Sigmoid colon (tissue), 7 donors: Measurements from ENCODE around the gene HPS3. TPM values are rescaled to one million over a fixed set of nuclear protein-coding genes. Genes with fewer than 3 reads are reported as not detected.
"Not testable (repeated sequence)": the region's sequence is repeated elsewhere in the genome, so short reads cannot be mapped to it uniquely, and the experiment has no call there.

Experiments
- DNase-seq: peaks from one replicate; pipeline ENCODE4 v3.0.0-alpha.2; 2019
- H3K27ac ChIP-seq, 4 donors: fragments of 200-600 bp; sonication (generic); one replicate each; pipeline ENCODE4 v1.5.1; 2016 to 2019; ENCODE audit warnings: mild to moderate bottlenecking in 1 of 4
- H3K27me3 ChIP-seq, 3 donors: fragments of 200-600 bp; sonication (generic); one replicate each; pipeline ENCODE4 v1.5.1; 2019; ENCODE audit warnings: mild to moderate bottlenecking in 1 of 3
- H3K36me3 ChIP-seq, 4 donors: fragments of 200-600 bp; sonication (generic); one replicate each; pipeline ENCODE4 v1.5.1; 2016 to 2019
- H3K4me1 ChIP-seq, 4 donors: fragments of 200-600 bp; sonication (generic); one replicate each; pipeline ENCODE4 v1.5.1; 2017 to 2019
- H3K4me3 ChIP-seq, 4 donors: fragments of 200-600 bp; sonication (generic); one replicate each; pipeline ENCODE4 v1.5.1; 2017 to 2019; ENCODE audit warnings: mild to moderate bottlenecking in 2 of 4, moderate library complexity in 1 of 4
- H3K9me3 ChIP-seq, 4 donors: fragments of 200-600 bp in 3 of 4; sonication (generic) in 3 of 4; one replicate each; pipeline versions ENCODE4 v1.5.1 to v1.6.1; 2013 to 2019
- CTCF ChIP-seq, 4 experiments: fragments of 450-650 bp in 3 of 4; fragments of 200-600 bp in 1 of 4; IDR thresholded peaks; one replicate each; pipeline ENCODE4 v1.5.1; 2016 to 2019; ENCODE audit warnings: antibody characterized with exemption in 4 of 4, mild to moderate bottlenecking in 3 of 4, moderate library complexity in 2 of 4
- EP300 ChIP-seq, 4 donors: sonication (generic); formaldehyde crosslinking; IDR thresholded peaks; one replicate each; pipeline ENCODE4 v1.6.1; 2017; ENCODE audit warnings: antibody characterized with exemption in 4 of 4
- POLR2A ChIP-seq, 2 donors: fragments of 450-650 bp; IDR thresholded peaks; one replicate each; pipeline ENCODE4 v1.6.1; 2016; ENCODE audit warnings: antibody characterized with exemption in 2 of 2, mild to moderate bottlenecking in 2 of 2, moderate library complexity in 2 of 2
- POLR2AphosphoS5 ChIP-seq, 4 donors: sonication (generic); formaldehyde crosslinking; IDR thresholded peaks; one replicate each; pipeline ENCODE4 v1.6.1; 2017; ENCODE audit warnings: antibody characterized with exemption in 4 of 4
- WGBS, 2 donors: extraction: QIAGEN DNeasy Blood & Tissue Kit; methylation state at CpG; one replicate each; pipeline ENCODE4 v1.1.7; 2013; 5-methylcytosine and 5-hydroxymethylcytosine counted together
- intact Hi-C: fragments of 100-400 bp; cut with DNase I; formaldehyde crosslinking; loops from one replicate; pipeline ENCODE4 v1.15.1; 2023
- polyA plus RNA-seq, 3 donors: library from polyadenylated mRNA; stranded (reverse); fragments of 200-250 nt; gene quantifications; one replicate each; pipeline ENCODE4 v1.2.3, GENCODE V29; 2013
- total RNA-seq, 4 donors: library from RNA; depleted of rRNA; stranded (reverse); fragments of >200 nt; gene quantifications; one replicate each; pipeline ENCODE4 v1.1.0, GENCODE V29; 2016
- donor health status: healthy with polysubstance abuse.
- donor health status: Bipolar disorder and iron deficiency.
- donor health status: healthy.

Gene HPS3
- total and polyA plus RNA-seq, 7 donors = 7.8 to 25.3 (median 14.8) TPM

- H3K9me3 ChIP-seq = no peaks in the 10 kb centered on the region
Measured at GRCh38 chr3:149089395-149089794, 40.0 kb upstream of the HPS3 start.

GRCh38 chr3:149090461-149090860, 39.0 kb upstream of the HPS3 start:
- intact Hi-C loops = no loop called here
- Histone ChIP-seq H3K4me3 (no peak overlapping the region), H3K27me3 (no peaks in the 10 kb centered on the region), H3K9me3 (no peaks in the 10 kb centered on the region), H3K27ac (no peak overlapping the region), H3K4me1 (peaks cover 0 to 4% (median under 1%) of the 10 kb centered on the region in 4 donors), H3K36me3 (no peaks in the 10 kb centered on the region)
- TF ChIP-seq CTCF (IDR thresholded peaks at IDR 0.05) (no peak), EP300 (IDR thresholded peaks at IDR 0.05) (no peak), POLR2AphosphoS5 (IDR thresholded peaks at IDR 0.05) (no peak)
- 88 to 96% methylated on average over 1 of the region's 1 CpG for WGBS, 2 donors
- DNase-seq = no peak

More at GRCh38 chr3:149089395-149089794, 40.0 kb upstream of the HPS3 start:
- Histone ChIP-seq H3K36me3 (no peaks in the 10 kb centered on the region), H3K4me3 (no peak overlapping the region), H3K4me1 (peaks cover 0 to 15% (median 10%) of the 10 kb centered on the region in 4 donors), H3K27me3 (no peaks in the 10 kb centered on the region), H3K27ac (no peak overlapping the region)
- DNase-seq = no peak
- TF ChIP-seq CTCF (IDR thresholded peaks at IDR 0.05) = no peak
- no peak for TF ChIP-seq POLR2A (IDR thresholded peaks at IDR 0.05)
- no peak for TF ChIP-seq POLR2AphosphoS5 (IDR thresholded peaks at IDR 0.05)
- TF ChIP-seq EP300 (IDR thresholded peaks at IDR 0.05) = no peak
- intact Hi-C loops = loop anchor here (10.0 kb wide), 1 partner anchor 95 kb away; the partner anchor contains the start of gene GYG1
- WGBS, 2 donors = 71 to 80% methylated on average over 3 of the region's 3 CpGs

GRCh38 chr3:149090907-149091306, 38.5 kb upstream of the HPS3 start:
- H3K27ac ChIP-seq = no peak overlapping the region
- no peaks in the 10 kb centered on the region for H3K27me3 ChIP-seq
- peaks cover 0 to under 1% (median 0%) of the 10 kb centered on the region in 4 donors for H3K4me1 ChIP-seq
- TF ChIP-seq CTCF (IDR thresholded peaks at IDR 0.05) (no peak), EP300 (IDR thresholded peaks at IDR 0.05) (no peak), POLR2AphosphoS5 (IDR thresholded peaks at IDR 0.05) (no peak), POLR2A (IDR thresholded peaks at IDR 0.05) (no peak)
- no peaks in the 10 kb centered on the region for H3K9me3 ChIP-seq
- intact Hi-C loops = no loop called here
- no peak for DNase-seq
- H3K36me3 ChIP-seq = no peaks in the 10 kb centered on the region
- 71 to 75% methylated on average over 3 of the region's 3 CpGs for WGBS, 2 donors
- no peak overlapping the region for H3K4me3 ChIP-seq

- Histone ChIP-seq H3K27ac (no peak overlapping the region), H3K4me3 (no peak overlapping the region), H3K36me3 (no peaks in the 10 kb centered on the region), H3K27me3 (no peaks in the 10 kb centered on the region), H3K9me3 (no peaks in the 10 kb centered on the region), H3K4me1 (no peaks in the 10 kb centered on the region)
- no peak for DNase-seq
- intact Hi-C loops = no loop called here
- TF ChIP-seq POLR2A (IDR thresholded peaks at IDR 0.05) (no peak), POLR2AphosphoS5 (IDR thresholded peaks at IDR 0.05) (no peak), CTCF (IDR thresholded peaks at IDR 0.05) (no peak), EP300 (IDR thresholded peaks at IDR 0.05) (no peak)
- 94 to 95% methylated on average over 4 of the region's 4 CpGs for WGBS, 2 donors
Measured at GRCh38 chr3:149091983-149092382, 37.5 kb upstream of the HPS3 start.

DNA sequence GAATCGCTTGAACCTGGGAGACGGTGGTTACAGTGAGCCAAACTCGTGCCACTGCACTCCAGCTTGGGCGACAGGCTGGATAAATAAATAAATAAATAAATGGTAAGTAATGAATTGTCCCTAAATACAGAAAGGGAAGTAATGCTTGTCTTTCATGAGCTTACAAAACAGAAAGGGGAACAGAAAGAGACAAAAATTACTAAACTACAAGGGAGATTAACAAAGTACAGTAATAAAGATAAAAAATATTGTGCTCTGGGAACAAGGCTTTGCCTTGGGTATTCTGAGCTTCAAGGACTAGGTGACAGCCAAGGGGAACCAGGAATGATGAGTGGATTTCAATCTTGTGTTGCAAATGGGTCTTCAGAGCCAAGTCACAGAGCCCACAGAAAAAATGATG, 34.0 kb upstream of the HPS3 start:
- Histone ChIP-seq H3K9me3 (no peaks in the 10 kb centered on the region), H3K4me3 (no peak overlapping the region), H3K36me3 (no peaks in the 10 kb centered on the region), H3K4me1 (no peaks in the 10 kb centered on the region), H3K27ac (no peak overlapping the region), H3K27me3 (no peaks in the 10 kb centered on the region)
- no peak for TF ChIP-seq EP300 (IDR thresholded peaks at IDR 0.05)
- TF ChIP-seq POLR2AphosphoS5 (IDR thresholded peaks at IDR 0.05) = no peak
- no peak for TF ChIP-seq CTCF (IDR thresholded peaks at IDR 0.05)
- TF ChIP-seq POLR2A (IDR thresholded peaks at IDR 0.05) = no peak
- intact Hi-C loops = no loop called here
- 87 to 91% methylated on average over 4 of the region's 4 CpGs for WGBS, 2 donors
- no peak for DNase-seq

DNA sequence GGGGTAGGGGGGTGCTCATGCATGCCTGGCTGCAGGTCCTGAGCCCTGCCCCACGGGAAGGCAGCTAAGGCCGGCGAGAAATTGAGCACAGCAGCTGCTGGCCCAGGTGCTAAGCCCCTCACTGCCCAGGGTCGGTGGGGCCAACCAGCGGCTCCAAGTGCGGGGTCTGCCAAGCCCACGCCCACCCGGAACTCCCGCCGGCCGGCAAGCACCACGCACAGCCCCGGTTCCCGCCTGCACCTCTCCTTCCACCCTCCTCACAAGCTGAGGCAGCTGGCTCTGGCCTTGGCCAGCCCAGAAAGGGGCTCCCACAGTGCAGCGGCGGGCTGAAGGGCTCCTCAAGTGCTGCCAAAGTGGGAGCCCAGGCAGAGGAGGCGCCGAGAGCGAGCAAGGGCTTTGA, 31.5 kb upstream of the HPS3 start:
- H3K9me3 ChIP-seq, intact Hi-C loops, H3K4me1 ChIP-seq, H3K36me3 ChIP-seq, H3K4me3 ChIP-seq, H3K27me3 ChIP-seq, H3K27ac ChIP-seq, DNase-seq: not testable (repeated sequence)
- 96 to 98% methylated on average over 19 of the region's 19 CpGs for WGBS, 2 donors
